AML-193 (cell line): ENCODE data around the gene MYO18B.

ENCODE experiments used
- DNase-seq, 2 experiments: peaks; one replicate each; lab custom pipeline; 2025; lab: John Stamatoyannopoulos, UW

Gene MYO18B

DNA sequence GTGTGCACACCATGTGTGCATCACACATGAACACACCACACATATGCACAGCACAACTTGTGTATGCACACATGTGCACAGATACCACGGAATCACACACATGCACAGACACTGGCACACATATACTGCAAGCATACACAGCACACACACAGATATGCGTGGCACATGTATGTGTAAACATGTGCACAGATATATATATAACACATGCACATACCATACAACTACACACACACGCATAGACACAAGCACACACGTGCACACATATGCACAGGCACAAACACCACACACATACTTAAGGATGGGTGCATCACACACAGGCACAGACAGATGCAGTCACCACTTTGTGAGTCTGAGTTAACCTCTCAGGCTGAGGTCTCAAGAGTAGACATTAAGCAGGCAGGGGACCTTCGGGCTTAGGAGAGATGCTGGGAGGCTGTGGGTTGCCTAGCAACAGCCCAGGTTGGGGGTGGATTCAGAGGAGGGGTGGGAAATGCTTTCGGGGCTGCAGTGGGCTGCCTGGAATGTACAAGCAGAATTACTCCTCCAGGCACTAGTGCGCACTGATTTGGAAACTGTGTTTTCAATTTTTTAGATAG, 82.9 kb downstream of the MYO18B start:
- no peak for DNase-seq

DNA sequence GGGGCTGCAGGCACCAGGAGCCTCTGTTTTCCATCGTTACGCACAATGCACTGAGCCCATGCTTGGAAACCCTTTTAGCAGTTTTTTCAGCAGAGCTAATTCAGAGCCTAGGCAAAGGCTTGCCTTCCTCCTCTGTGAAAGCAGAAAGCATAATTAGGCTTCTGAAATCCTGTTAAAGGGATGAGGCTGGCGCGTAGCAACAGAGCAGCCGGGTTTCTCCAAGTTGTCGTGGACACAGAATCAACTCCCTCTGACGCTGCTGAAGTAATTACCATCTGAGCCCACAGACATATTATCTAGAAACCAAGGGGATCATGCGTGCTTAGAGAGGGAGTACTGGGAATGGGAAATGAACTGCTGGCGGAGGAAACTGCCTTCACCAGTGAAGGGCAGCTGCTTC, 85.4 kb downstream of the MYO18B start:
- DNase-seq, result no peak

GRCh38 chr22:25828422-25828821, 86.4 kb downstream of the MYO18B start:
- no peak for DNase-seq

DNA sequence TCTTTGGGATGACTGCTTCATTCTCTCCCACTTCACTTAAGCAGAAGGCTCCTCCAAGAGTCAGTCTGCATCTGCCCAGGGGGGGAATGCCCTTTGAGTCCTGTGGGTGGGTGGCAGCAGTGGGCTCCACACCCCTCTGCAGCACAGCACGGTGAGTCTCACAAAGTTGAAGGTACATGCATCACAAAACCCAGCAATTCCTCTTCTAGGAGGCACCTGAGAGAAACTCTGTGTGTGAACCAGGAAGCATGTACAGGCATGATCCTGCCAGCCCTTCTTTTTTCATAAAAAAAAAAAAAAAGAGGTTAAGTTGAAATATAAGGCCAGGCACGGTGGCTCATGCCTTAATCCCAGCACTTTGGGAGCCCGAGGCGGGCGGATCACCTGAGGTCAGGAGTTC, 87.2 kb downstream of the MYO18B start:
- DNase-seq, result no peak

GRCh38 chr22:25829808-25830777, 88.1 kb downstream of the MYO18B start:
- DNase-seq, result no peak

DNA sequence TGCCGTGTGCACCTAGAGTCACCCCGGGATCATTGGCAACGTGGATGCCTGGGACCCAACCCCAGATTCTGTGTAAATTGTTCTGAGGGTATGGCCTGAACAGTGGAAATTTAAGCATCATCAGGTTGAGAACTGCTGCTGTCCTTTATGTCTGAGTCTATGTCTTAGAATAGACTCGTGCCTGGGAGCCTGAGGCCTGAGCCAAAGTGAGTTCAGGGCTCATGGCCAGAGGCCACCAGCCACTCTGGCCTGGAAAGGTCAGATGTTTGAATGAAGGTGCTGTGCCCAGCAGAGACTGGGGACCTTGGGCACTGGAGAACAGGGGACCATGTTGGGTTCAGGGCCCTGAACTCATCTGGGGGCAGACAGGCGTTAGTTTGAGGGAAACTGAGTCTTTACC, 91.1 kb downstream of the MYO18B start:
- no peak for DNase-seq

DNA sequence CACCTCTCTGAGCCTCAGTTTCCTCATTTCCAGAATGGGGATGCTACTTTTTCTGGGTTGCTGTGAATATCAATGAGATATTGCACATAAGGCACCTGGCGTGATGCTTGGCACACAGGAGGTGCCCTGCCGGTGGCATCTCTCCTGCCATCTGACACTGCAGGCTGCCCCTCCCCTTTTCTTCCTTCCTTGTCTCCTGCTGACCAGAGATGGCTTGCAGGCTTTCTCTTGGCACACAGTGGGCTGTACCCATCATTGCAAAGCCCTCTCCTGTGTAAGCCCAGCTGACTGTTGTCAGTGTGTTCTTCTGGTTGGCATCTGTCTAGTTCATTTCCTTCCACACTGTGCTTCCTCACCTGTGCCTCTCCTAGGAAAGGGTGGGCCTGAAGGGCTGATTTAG, 91.7 kb downstream of the MYO18B start:
- no peak for DNase-seq

DNA sequence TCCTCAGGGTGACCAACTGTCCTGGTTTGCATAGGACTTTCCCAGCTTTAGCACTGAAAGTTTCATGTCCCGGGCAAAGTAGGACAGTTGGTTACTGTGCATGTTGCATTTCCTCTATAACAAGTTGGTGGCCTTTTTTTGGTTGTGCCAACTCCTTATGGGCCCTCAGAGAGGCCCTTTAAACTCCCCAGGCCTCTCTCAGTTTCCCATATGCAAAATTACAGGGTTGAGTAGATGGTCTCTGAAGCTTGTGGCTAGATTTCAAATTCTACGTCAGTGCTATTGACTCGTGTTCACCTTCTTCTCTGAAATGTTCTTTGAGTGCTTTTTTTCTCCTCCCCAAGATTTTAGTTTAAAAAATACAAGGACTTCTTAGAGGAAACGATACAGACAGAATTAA, 92.5 kb downstream of the MYO18B start:
- no peak for DNase-seq

DNA sequence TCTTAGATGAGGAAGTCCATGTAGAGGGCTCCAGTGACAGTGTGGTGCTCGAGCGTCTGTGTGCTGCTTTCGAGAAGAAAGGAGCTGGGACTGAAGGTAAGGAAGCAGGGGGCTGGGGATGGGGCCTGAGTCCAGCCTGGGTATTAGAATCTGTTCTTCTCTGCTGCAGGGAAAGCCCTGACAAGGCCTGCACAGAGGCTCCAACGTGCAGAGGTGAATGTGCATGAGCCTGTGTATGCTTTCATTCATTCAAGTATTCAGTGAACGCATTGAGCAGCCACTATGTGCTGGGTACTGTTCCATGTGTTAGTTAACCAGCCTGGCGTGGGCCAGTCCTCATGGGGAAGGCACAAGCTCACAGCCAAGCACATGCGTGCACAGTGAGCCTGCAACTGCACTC, 93.4 kb downstream of the MYO18B start:
- DNase-seq, result no peak

GRCh38 chr22:25837288-25837900, 95.4 kb downstream of the MYO18B start:
- no peak for DNase-seq

GRCh38 chr22:25838960-25839741, 97.2 kb downstream of the MYO18B start:
- DNase-seq, result no peak

DNA sequence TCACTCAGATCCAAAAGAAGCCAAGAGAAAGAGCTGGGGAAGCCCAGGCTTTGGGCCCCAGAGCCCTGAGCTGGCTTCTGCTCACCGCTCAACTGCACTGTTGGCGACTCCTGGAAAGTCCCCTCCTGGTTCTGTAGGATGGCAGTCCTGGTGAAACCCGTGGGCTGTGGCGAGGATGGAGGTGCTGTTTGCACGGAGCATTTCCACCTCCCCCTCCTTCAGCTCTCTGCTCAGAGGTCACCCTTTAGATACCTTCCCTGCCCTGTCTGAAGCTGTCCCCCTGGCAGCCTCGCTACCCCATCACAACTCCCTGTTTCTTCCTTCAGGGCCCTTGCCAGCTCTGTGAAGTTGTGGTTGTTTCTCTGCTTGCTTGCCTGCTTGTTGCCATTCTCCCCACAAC, 97.8 kb downstream of the MYO18B start:
- no peak for DNase-seq

DNA sequence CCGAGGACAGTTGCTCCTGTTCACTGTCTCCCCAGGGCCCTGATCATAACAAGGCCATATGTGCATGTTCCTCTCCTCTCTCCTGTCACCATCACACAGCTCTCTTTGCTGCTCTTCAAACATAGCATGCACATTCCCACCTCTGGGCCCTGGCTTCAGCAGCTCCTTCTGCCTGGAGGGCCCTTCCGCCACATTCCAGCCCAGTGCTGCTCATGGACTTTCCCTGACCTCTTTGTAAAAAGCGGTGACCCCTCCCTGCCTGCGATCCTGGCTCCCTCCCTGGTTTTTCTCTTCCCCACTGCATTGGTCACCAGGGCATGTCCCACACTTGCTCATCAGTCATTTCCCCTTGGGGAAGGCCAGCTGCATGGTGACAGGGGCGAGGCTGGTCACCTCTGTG, 98.2 kb downstream of the MYO18B start:
- DNase-seq, result no peak

- no peak for DNase-seq
Observed at GRCh38 chr22:25840891-25841290, 98.9 kb downstream of the MYO18B start.

DNA sequence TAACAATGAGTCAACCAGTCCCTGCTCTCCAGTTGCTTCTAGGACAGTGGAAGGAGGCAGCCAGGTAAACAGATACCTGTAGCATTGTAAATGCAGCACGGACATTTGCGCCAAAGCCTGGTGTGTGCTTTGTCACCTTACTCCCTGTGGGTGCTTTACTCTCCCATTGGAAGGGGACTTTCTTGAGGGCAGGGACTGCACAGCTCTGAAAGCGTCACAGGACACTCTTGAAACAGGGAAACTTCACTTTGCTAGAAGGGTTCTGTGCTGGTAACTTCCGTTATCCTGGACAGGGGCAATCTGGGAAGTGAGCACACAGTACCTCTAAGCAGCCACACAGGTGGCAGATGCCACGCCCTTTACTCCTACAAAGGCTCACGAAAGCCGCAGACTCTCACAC, 99.8 kb downstream of the MYO18B start:
- no peak for DNase-seq

DNA sequence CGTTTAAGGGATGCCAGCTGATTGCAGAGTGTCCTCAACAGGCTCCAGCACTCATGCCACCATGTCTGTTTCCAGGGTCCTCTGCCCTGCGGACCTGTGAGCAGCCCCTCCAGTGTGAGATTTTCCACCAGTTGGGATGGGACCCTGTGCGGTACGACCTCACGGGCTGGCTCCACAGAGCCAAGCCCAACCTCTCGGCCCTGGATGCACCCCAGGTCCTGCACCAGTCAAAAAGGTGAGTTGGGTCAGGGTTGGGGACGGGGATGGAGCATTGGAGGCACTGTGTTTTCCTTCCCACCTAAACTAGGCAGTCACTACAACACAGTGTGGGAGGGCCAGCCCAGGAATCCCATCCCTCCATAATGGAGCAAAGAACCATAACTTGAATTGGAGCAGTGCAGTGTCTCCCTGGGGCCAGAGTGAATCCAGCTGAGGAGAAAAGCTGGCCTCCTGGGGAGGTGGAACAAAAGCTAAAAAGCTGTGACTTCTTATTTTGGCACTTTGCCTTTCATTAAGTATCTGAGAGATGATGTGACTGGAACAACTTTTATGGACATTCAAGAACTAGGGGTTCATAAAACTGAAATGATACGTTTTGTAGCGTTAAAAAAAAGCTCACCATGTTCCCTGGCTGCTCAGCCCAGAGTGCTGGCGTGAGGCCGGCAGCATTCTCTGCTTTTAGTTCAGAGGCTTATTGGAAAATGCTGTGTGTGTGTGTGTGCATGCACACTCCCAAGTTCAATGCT, 101.8 kb downstream of the MYO18B start:
- DNase-seq, result no peak

DNA sequence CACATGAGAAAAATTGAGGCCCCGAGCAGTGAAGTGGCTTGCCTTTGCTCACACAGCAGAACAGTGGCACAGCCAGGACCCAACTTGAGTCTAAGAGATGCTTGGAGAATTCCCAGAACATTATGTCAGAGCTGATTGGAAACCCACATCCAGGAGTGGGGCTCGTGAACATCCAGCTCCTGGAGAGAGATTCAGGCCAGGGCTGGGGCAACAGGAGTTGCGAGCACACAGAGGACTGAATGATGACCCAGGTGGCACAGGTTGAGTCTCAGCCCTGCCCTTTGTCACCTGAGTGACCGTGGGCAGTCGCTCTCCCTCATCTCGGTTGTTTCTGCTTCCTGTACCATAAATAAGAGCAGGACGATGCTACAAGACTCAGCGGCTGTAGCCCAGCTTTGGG, 102.6 kb downstream of the MYO18B start:
- DNase-seq, result no peak

GRCh38 chr22:25845985-25846745, 104.2 kb downstream of the MYO18B start:
- no peak for DNase-seq

GRCh38 chr22:25847451-25847850, 105.5 kb downstream of the MYO18B start:
- DNase-seq, result no peak

GRCh38 chr22:25848954-25849353, 107.0 kb downstream of the MYO18B start:
- DNase-seq, result no peak

DNA sequence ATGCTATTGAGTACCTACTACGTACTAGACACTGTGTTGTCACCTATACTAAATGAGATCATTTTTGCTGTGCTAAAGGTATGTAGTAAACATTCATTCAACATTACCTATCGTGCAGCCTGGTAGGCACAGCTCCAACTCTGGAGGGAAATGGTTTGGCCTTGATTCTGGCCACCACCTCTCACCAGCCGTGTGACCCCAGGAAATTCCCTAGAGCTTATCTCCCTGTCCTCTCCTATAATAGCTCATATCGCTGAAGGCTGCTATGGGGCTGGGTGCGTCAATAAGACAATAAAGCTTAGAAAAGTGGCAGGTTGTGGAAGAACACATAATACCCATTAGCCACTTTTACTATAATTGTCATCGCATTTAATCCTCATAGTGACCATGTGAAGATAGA, 107.5 kb downstream of the MYO18B start:
- DNase-seq, result no peak
